GM12878 (cell line): ENCODE measurements around the gene DAB2. TPM values are rescaled to one million over a fixed set of nuclear protein-coding genes. Genes with fewer than 3 reads are reported as not detected.

Experiments used
- ATAC-seq: fragments of 200-7000 bp; cut with Tn5 transposase; 3 replicates; pipeline ENCODE4 v1.9.1; 2020; ENCODE audit warnings: mild to moderate bottlenecking, moderate library complexity
- BruUV-seq: library from RNA; stranded (reverse); fragments of 400-500 nt; replicated peaks from 2 replicates; lab custom pipeline; 2021; lab: Mats Ljungman, UMichigan
- CTCF ChIA-PET: fragments of 300-600 bp; sonication (Branson Sonifier 250); formaldehyde crosslinking; extraction: SDS; loops from one replicate; lab custom pipeline; 2021; ENCODE audit warnings: inconsistent platforms; lab: Yijun Ruan, JAX
- POLR2A ChIA-PET: fragments of 350-600 bp; formaldehyde crosslinking; extraction: SDS; loops from one replicate; lab custom pipeline; 2021; ENCODE audit warnings: inconsistent platforms; lab: Charles Lee
- RAD21 ChIA-PET: fragments of 300-600 bp; sonication (Branson Sonifier 250); formaldehyde crosslinking; loops from one replicate; lab custom pipeline; 2023; ENCODE audit warnings: antibody characterized with exemption; ENCODE audit not compliant: unreplicated experiment; lab: Charles Lee
- SMC1A ChIA-PET: fragments of 300-600 bp; sonication (Branson Sonifier 250); formaldehyde crosslinking; loops from one replicate; lab custom pipeline; 2023; ENCODE audit not compliant: unreplicated experiment, uncharacterized antibody; lab: Charles Lee
- DNase-seq: peaks from one replicate; pipeline ENCODE4 v3.0.0-alpha.2; 2011; ENCODE audit warnings: low read depth, low spot score
- FAIRE-seq: peaks from 3 replicates; lab custom pipeline; 2011; peaks lifted over from hg19 to GRCh38; lab: Jason Lieb, UNC
- H2AFZ ChIP-seq: 2 replicates; pipeline ENCODE4 v1.6.0; 2011; ENCODE audit warnings: low read depth, low read length, control low read depth; ENCODE audit not compliant: control insufficient read depth
- H3K27ac ChIP-seq: 2 replicates; pipeline ENCODE4 v1.5.1; 2011; ENCODE audit warnings: control low read depth; ENCODE audit not compliant: control insufficient read depth, insufficient read depth
- H3K27me3 ChIP-seq, 2 experiments: replicated peaks in 1 of 2; 2 replicates each; pipeline versions ENCODE4 v1.6.0 to v1.6.1; 2011; ENCODE audit warnings: low read length in 1 of 2; ENCODE audit not compliant: control insufficient read depth in 2 of 2, insufficient read depth in 2 of 2
- H3K36me3 ChIP-seq, 2 experiments: 2 replicates each; pipeline ENCODE4 v1.5.1; 2011; ENCODE audit warnings: low read length in 1 of 2; ENCODE audit not compliant: control insufficient read depth in 2 of 2, insufficient read depth in 2 of 2
- H3K4me1 ChIP-seq: 2 replicates; pipeline ENCODE4 v1.6.1; 2011; ENCODE audit warnings: mild to moderate bottlenecking, low read length, moderate library complexity, mixed read lengths; ENCODE audit not compliant: control insufficient read depth, insufficient read depth
- H3K4me2 ChIP-seq: 2 replicates; pipeline ENCODE4 v1.6.0; 2011; ENCODE audit warnings: control low read depth; ENCODE audit not compliant: control insufficient read depth, insufficient read depth
- H3K4me3 ChIP-seq: fragments of 200-600 bp; sonication (generic); 2 replicates; pipeline ENCODE4 v1.5.1; 2016
- H3K79me2 ChIP-seq: 2 replicates; pipeline ENCODE4 v1.6.0; 2011; ENCODE audit warnings: low read length; ENCODE audit not compliant: control insufficient read depth, insufficient read depth
- H3K9ac ChIP-seq: 2 replicates; pipeline ENCODE4 v1.8.0; 2011; ENCODE audit warnings: low read length, control low read depth, mixed read lengths; ENCODE audit not compliant: control insufficient read depth, insufficient read depth
- H3K9me3 ChIP-seq: replicated peaks from 3 replicates; pipeline ENCODE4 v1.5.1; 2011; ENCODE audit warnings: mild to moderate bottlenecking, low read length; ENCODE audit not compliant: control insufficient read depth, insufficient read depth
- H4K20me1 ChIP-seq: 2 replicates; pipeline ENCODE4 v1.6.0; 2011; ENCODE audit not compliant: control insufficient read depth, insufficient read depth
- ATF2 ChIP-seq: IDR thresholded peaks from 2 replicates; pipeline ENCODE4 v1.6.1; 2012; ENCODE audit warnings: low read length, inconsistent platforms
- ATF7 ChIP-seq: fragments of 450-650 bp; IDR thresholded peaks from 2 replicates; pipeline ENCODE4 v1.6.1; 2016; ENCODE audit warnings: low read depth, mild to moderate bottlenecking
- BACH1 ChIP-seq: fragments of 450-650 bp; IDR thresholded peaks from 2 replicates; pipeline ENCODE4 v1.6.1; 2017; ENCODE audit warnings: mild to moderate bottlenecking, borderline replicate concordance
- BHLHE40 ChIP-seq, 2 experiments: fragments of 450-650 bp in 1 of 2; IDR thresholded peaks; 2 replicates each; pipeline ENCODE4 v1.6.1; 2011 to 2017; ENCODE audit warnings: low read depth in 2 of 2, borderline replicate concordance in 1 of 2, improper control_type of control experiment in 1 of 2, low read length in 1 of 2, mild to moderate bottlenecking in 1 of 2
- CBFB ChIP-seq: IDR thresholded peaks from 2 replicates; pipeline ENCODE4 v1.6.1; 2016; ENCODE audit warnings: antibody characterized with exemption, low read depth
- CREM ChIP-seq: IDR thresholded peaks from 2 replicates; pipeline ENCODE4 v1.6.1; 2014; ENCODE audit warnings: antibody characterized with exemption, low read depth
- LARP7 ChIP-seq: fragments of 450-650 bp; IDR thresholded peaks from 2 replicates; pipeline ENCODE4 v1.6.1; 2017; ENCODE audit warnings: mild to moderate bottlenecking
- NRF1 ChIP-seq: conservative IDR thresholded peaks from 2 replicates; pipeline ENCODE4 v1.6.1; 2011; ENCODE audit warnings: mild to moderate bottlenecking, low read depth, low read length, improper control_type of control experiment
- PBX3 ChIP-seq: IDR thresholded peaks from 2 replicates; pipeline ENCODE4 v1.6.1; 2011; ENCODE audit warnings: mild to moderate bottlenecking, low read depth, low read length, moderate library complexity; ENCODE audit not compliant: insufficient replicate concordance
- RELB ChIP-seq: fragments of 450-650 bp; IDR thresholded peaks from 2 replicates; pipeline ENCODE4 v1.6.1; 2017; ENCODE audit warnings: low read depth, mild to moderate bottlenecking, moderate library complexity
- RUNX3 ChIP-seq: IDR thresholded peaks from 2 replicates; pipeline ENCODE4 v1.6.1; 2012; ENCODE audit warnings: low read length, inconsistent platforms
- STAT3 ChIP-seq: IDR thresholded peaks from 2 replicates; pipeline ENCODE4 v1.6.1; 2011; ENCODE audit warnings: low read depth, low read length, improper control_type of control experiment
- SUPT20H ChIP-seq: IDR thresholded peaks from 2 replicates; pipeline ENCODE4 v1.6.1; 2011; ENCODE audit warnings: low read depth, mild to moderate bottlenecking, low read length, moderate library complexity, borderline replicate concordance; ENCODE audit not compliant: control insufficient read depth
- ZNF384 ChIP-seq: IDR thresholded peaks from 2 replicates; pipeline ENCODE4 v1.6.1; 2012; ENCODE audit warnings: low read depth, mild to moderate bottlenecking, low read length, improper control_type of control experiment, borderline replicate concordance
- ZNF622 ChIP-seq: fragments of 450-650 bp; IDR thresholded peaks from 2 replicates; pipeline ENCODE4 v1.6.1; 2017; ENCODE audit warnings: mild to moderate bottlenecking, inconsistent platforms
- WGBS: methylation state at CpG from one replicate; pipeline ENCODE4 v1.1.6; 2016; ENCODE audit warnings: low lambda C conversion rate; ENCODE audit not compliant: insufficient replicate concordance, insufficient coverage; ENCODE audit errors: missing lambda C conversion rate; 5-methylcytosine and 5-hydroxymethylcytosine counted together
- in situ Hi-C: fragments of 300-500 bp; cut with MboI; formaldehyde crosslinking; loops from 9 replicates; pipeline ENCODE4 v1.14.3; 2018; ENCODE audit warnings: mixed read lengths
- intact Hi-C: fragments of 100-400 bp; cut with micrococcal nuclease; formaldehyde crosslinking; loops from one replicate; pipeline ENCODE4 v1.14.2; 2022; ENCODE audit not compliant: unreplicated experiment
- polyA plus RNA-seq, 11 experiments: library from polyadenylated mRNA; depleted of rRNA in 4 of 11; unstranded in 6 of 11; stranded (reverse) in 5 of 11; fragments of >200 nt; fragmentation: Nextera tagmentation in 4 of 11; fragmentation: Illumina TruSeq in 1 of 11; extraction: Ambion mirVana in 4 of 11; extraction: Trizol in 1 of 11; gene quantifications; 1 replicate in 1 of 11; 2 replicates in 10 of 11; pipeline versions ENCODE4 v1.2.1 to v1.2.3, GENCODE V29; 2011 to 2016; ENCODE audit warnings: inconsistent platforms in 2 of 11, missing spikeins in 2 of 11, low read depth in 1 of 11
- total RNA-seq, 4 experiments: library from RNA; depleted of rRNA in 3 of 4; stranded (reverse); fragments of >200 nt in 3 of 4; fragmentation: Illumina TruSeq in 1 of 4; extraction: Trizol in 1 of 4; gene quantifications; 2 replicates each; pipeline versions ENCODE4 v1.2.1 to v1.2.3, GENCODE V29; 2013 to 2021

The DAB2 gene
- total and polyA plus RNA-seq, 10 of the 15 experiments (the other 5 are each of a cell fraction or from before 2014, with no cell fraction given) = 0.05 to 0.23 (median 0.11) TPM; not detected in 7

- TF ChIP-seq ATF2 = no peak
Measured at GRCh38 chr5:39409033-39409432, 15.7 kb downstream of the DAB2 start (continued).

GRCh38 chr5:39405083-39405843 is 19.5 kb downstream of the DAB2 start:
- 25% methylated on average over 5 of the region's 5 CpGs for WGBS
- intact Hi-C loops = no loop called here
- H3K4me1 ChIP-seq = no peaks in the 10 kb centered on the region
- no peak overlapping the region for H3K9ac ChIP-seq
- no peaks in the 10 kb centered on the region for H3K36me3 ChIP-seq
- in situ Hi-C loops = no loop called here
- CTCF ChIA-PET = no interaction called here
- no peak for DNase-seq
- no peak for FAIRE-seq
- no peak for TF ChIP-seq RELB
- no peak for TF ChIP-seq BACH1
- TF ChIP-seq RUNX3 = no peak
- no peak for TF ChIP-seq ATF7
- TF ChIP-seq SUPT20H = no peak
- no peak for TF ChIP-seq ZNF622
- TF ChIP-seq NRF1 = no peak
- TF ChIP-seq CREM = no peak
- no peak for TF ChIP-seq CBFB
- no peak for TF ChIP-seq STAT3
- TF ChIP-seq PBX3 = no peak
- TF ChIP-seq ATF2 = no peak
- TF ChIP-seq LARP7 = no peak
- TF ChIP-seq BHLHE40 (IDR thresholded peaks at IDR 0.05; ENCODE audit: borderline replicate concordance in 1 of 2, low read depth in 2 of 2, low read length in 1 of 2) = no peak
- no peak for TF ChIP-seq ZNF384
- TF ChIP-seq, all 136 proteins: peak for 0
- H3K9me3 ChIP-seq = no peaks in the 10 kb centered on the region
- BruUV-seq = no TSS peak
- ChIA-PET SMC1A (interaction anchor here (0.8 kb wide), 1 partner anchor 9 kb away, joined by 3 read pairs; no protein-coding TSS in a partner anchor), RAD21 (no interaction called here), POLR2A (no interaction called here)
- H3K27ac ChIP-seq = no peak overlapping the region
- no peaks in the 10 kb centered on the region for H3K27me3 ChIP-seq
- no peak for ATAC-seq
- no peaks in the 10 kb centered on the region for H4K20me1 ChIP-seq
- no peak overlapping the region for H2AFZ ChIP-seq
- H3K4me2 ChIP-seq = no peak overlapping the region
- H3K79me2 ChIP-seq = no peaks in the 10 kb centered on the region
- H3K4me3 ChIP-seq = no peak overlapping the region
